ENCODE measurements around the gene RAB13. TPM values are rescaled to one million over a fixed set of nuclear protein-coding genes. Genes with fewer than 3 reads are reported as not detected.

Gene RAB13
- total RNA-seq, 2 donors from 2014 or later = 62.7 to 84.7 TPM

- Histone ChIP-seq H3K4me1 (peaks cover 8% of the 10 kb centered on the region), H3K36me3 (no peaks in the 10 kb centered on the region), H3K9me3 (no peaks in the 10 kb centered on the region), H3K4me3 (peak overlapping the region; percentile 50), H3K9ac (ENCODE audit: low read depth in 2 of 2, low read length in 2 of 2) (peak overlapping the region; percentile 73 to 85), H3K27ac (peak overlapping the region; percentile 98), H3K27me3 (no peaks in the 10 kb centered on the region)
- TF ChIP-seq CTCF (IDR thresholded peaks at IDR 0.05) = no peak
- intact Hi-C loops (cut with DNase I) = no loop called here
- peak; percentile 86 for DNase-seq
Observed at GRCh38 chr1:153968000-153968363, 18.2 kb downstream of the RAB13 start.

DNA sequence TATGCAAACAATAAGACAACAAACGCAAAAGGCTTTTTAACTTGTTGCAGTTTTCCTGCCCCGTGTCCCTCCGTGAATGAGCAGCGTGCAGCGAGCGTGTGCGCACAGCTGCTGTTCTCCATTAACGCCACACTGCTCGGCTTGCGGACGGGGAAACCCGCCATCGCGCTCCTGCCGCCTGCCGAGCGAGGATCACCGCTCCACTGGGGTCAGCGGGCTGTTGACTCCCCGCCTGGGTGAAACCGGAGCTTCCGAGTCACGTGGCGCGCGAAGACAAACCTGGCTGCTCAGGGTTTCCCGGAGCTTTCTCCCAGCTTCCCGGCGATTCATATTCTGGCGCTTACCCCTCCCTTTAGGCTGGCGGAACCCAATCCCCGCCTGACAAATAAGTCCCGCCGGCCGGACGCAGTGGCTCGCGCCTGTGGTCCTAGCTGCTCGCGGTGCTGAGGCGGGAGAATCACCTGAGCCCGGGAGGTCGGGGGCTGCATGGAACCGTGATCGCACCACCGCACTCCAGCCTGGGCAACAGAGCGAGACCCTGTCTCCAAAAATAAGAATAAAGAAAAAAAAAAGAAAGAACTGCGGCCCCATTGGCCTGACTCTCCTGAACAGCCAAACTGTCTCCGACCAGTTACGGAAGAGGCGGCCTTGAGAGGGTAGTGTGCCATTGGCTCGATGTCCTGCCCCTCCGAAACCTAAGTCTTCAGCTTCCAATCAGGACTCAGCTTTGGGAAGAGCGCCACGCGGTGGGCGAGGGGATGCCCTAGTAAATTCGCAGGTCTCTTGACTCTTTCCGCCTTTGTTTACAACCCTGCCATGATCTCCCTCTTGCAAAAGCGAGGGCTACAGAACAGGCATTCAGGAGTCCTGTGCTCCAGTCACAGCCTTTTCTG, 18.8 kb downstream of the RAB13 start, which contains the start of gene CREB3L4:
Gene CREB3L4, plus strand, starts transcription at position 796 of the 893 bp plus-strand sequence. CDS start 624 bp downstream, outside the sequence.
- no peaks in the 10 kb centered on the region for H3K9me3 ChIP-seq
- H3K4me3 ChIP-seq = peak within 1 kb of the TSS; percentile 50
- no peaks in the 10 kb centered on the region for H3K27me3 ChIP-seq
- no peak for TF ChIP-seq CTCF (IDR thresholded peaks at IDR 0.05)
- peaks cover 10% of the 10 kb centered on the region for H3K4me1 ChIP-seq
- H3K36me3 ChIP-seq = no peaks in the 10 kb centered on the region
- peak within 1 kb of the TSS; percentile 98 for H3K27ac ChIP-seq
- DNase-seq = peak; percentile 96
- intact Hi-C loops (cut with DNase I) = no loop called here
- H3K9ac ChIP-seq (ENCODE audit: low read depth in 2 of 2, low read length in 2 of 2) = peak within 1 kb of the TSS; percentile 73 to 85

DNA sequence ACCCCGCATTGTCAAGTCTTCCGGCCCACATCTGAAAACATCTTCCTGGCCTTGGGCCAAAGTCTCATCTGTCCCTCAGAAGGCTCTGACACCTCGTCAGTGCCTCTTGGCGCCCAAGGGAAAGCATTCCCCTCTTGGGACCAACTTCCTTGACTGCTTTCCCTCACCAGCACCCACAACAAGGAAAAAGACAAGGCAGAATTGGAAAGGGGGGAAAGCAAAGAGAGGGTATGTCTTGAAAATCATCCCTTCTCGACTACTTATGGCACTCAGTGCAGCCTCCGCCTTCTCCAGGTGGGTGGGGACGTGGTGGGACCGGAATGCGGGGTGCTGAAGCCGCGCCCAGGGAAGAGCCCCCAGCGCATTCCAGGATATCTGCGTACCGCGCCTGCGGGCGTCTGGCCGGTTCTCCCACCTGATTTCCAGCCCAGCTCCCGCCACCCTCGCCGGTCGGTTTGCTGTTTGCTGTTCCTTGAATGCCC, 22.2 kb downstream of the RAB13 start:
- Histone ChIP-seq H3K36me3 (peaks cover 11% of the 10 kb centered on the region), H3K4me1 (peaks cover 22% of the 10 kb centered on the region), H3K27me3 (no peaks in the 10 kb centered on the region), H3K4me3 (peak overlapping the region; percentile 63), H3K9me3 (no peaks in the 10 kb centered on the region), H3K27ac (peak overlapping the region; percentile 96), H3K9ac (ENCODE audit: low read depth in 2 of 2, low read length in 2 of 2) (peak overlapping the region; percentile 60 to 99)
- intact Hi-C loops (cut with DNase I) = no loop called here
- no peak for TF ChIP-seq CTCF (IDR thresholded peaks at IDR 0.05)
- DNase-seq = peak; percentile 70

- Histone ChIP-seq H3K9me3 (no peaks in the 10 kb centered on the region), H3K27me3 (no peaks in the 10 kb centered on the region), H3K9ac (ENCODE audit: low read depth in 2 of 2, low read length in 2 of 2) (peak within 1 kb of the TSS; percentile 92 to 99), H3K27ac (peak within 1 kb of the TSS; percentile 96), H3K4me3 (peak within 1 kb of the TSS; percentile 63), H3K36me3 (peaks cover 11% of the 10 kb centered on the region), H3K4me1 (peaks cover 23% of the 10 kb centered on the region)
- DNase-seq = peak; percentile 100
- intact Hi-C loops (cut with DNase I) = no loop called here
- TF ChIP-seq CTCF (IDR thresholded peaks at IDR 0.05) = no peak
Observed at GRCh38 chr1:153963030-153963849, 22.9 kb downstream of the RAB13 start, which contains the start of gene SLC39A1. SLC39A1 (minus strand) TSS chr1:153963537; CDS start chr1:153962715, 822 bp downstream.

All from colonic mucosa (tissue), 4 donors.